HEK293T (cell line): ENCODE measurements around the gene PTPRM.

Experiments
- CTCF ChIA-PET: fragments of 350-600 bp; formaldehyde crosslinking; extraction: SDS; loops from one replicate; lab custom pipeline; 2021; ENCODE audit warnings: antibody characterized with exemption, inconsistent platforms; lab: Yijun Ruan, JAX
- POLR2A ChIA-PET: fragments of 350-600 bp; formaldehyde crosslinking; extraction: SDS; loops from one replicate; lab custom pipeline; 2020; ENCODE audit warnings: antibody characterized with exemption, inconsistent platforms; lab: Yijun Ruan, JAX
- DNase-seq: peaks from one replicate; pipeline ENCODE4 v3.0.0; 2012; ENCODE audit warnings: mixed read lengths; ENCODE audit errors: extremely low spot score
- ARNT ChIP-seq: fragments of 450-650 bp; IDR thresholded peaks from 2 replicates; pipeline ENCODE4 v1.6.1; 2017; ENCODE audit warnings: mild to moderate bottlenecking
- BHLHE40 ChIP-seq: fragments of 450-650 bp; IDR thresholded peaks from 2 replicates; pipeline ENCODE4 v1.6.1; 2016; ENCODE audit warnings: mild to moderate bottlenecking, moderate library complexity, borderline replicate concordance
- CTBP1 ChIP-seq: fragments of 450-650 bp; IDR thresholded peaks from 2 replicates; pipeline ENCODE4 v1.6.1; 2016; ENCODE audit warnings: borderline replicate concordance
- ELF4 ChIP-seq: fragments of 450-650 bp; IDR thresholded peaks from 2 replicates; pipeline ENCODE4 v1.6.1; 2017; ENCODE audit warnings: antibody characterized with exemption
- FOXA1 ChIP-seq: fragments of 450-650 bp; IDR thresholded peaks from 2 replicates; pipeline ENCODE4 v1.6.1; 2016; ENCODE audit warnings: mild to moderate bottlenecking
- FOXK2 ChIP-seq: fragments of 450-650 bp; IDR thresholded peaks from 2 replicates; pipeline ENCODE4 v1.6.1; 2016; ENCODE audit warnings: mild to moderate bottlenecking
- FOXM1 ChIP-seq: fragments of 450-650 bp; IDR thresholded peaks from 2 replicates; pipeline ENCODE4 v1.6.1; 2017; ENCODE audit warnings: mild to moderate bottlenecking, borderline replicate concordance
- HDGF ChIP-seq: fragments of 450-650 bp; IDR thresholded peaks from 2 replicates; pipeline ENCODE4 v1.6.1; 2017; ENCODE audit warnings: antibody characterized with exemption, borderline replicate concordance
- L3MBTL2 ChIP-seq: fragments of 450-650 bp; conservative IDR thresholded peaks from 2 replicates; pipeline ENCODE4 v1.6.1; 2016; ENCODE audit warnings: mild to moderate bottlenecking
- LEF1 ChIP-seq: fragments of 450-650 bp; IDR thresholded peaks from 2 replicates; pipeline ENCODE4 v1.6.1; 2017; ENCODE audit warnings: mild to moderate bottlenecking, borderline replicate concordance
- NFRKB ChIP-seq: fragments of 450-650 bp; IDR thresholded peaks from 2 replicates; pipeline ENCODE4 v1.6.1; 2016; ENCODE audit warnings: mild to moderate bottlenecking, moderate library complexity
- PKNOX1 ChIP-seq: fragments of 450-650 bp; IDR thresholded peaks from 2 replicates; pipeline ENCODE4 v1.6.1; 2016
- SP1 ChIP-seq: fragments of 450-650 bp; IDR thresholded peaks from 2 replicates; pipeline ENCODE4 v1.6.1; 2017
- SUZ12 ChIP-seq: fragments of 450-650 bp; IDR thresholded peaks from 2 replicates; pipeline ENCODE4 v1.6.1; 2016; ENCODE audit warnings: mild to moderate bottlenecking
- TARDBP ChIP-seq: fragments of 450-650 bp; IDR thresholded peaks from 2 replicates; pipeline ENCODE4 v1.6.1; 2016
- ZNF384 ChIP-seq: fragments of 450-650 bp; IDR thresholded peaks from 2 replicates; pipeline ENCODE4 v1.6.1; 2016

Gene PTPRM

GRCh38 chr18:8084160-8084559 is 517.0 kb downstream of the PTPRM start:
- CTCF ChIA-PET: no interaction called here
- TF ChIP-seq PKNOX1 (no peak), ELF4 (no peak), FOXK2 (no peak), SUZ12 (no peak), CTBP1 (no peak), NFRKB (no peak), LEF1 (no peak), SP1 (no peak), ZNF384 (no peak), FOXM1 (no peak), L3MBTL2 (no peak), BHLHE40 (no peak), HDGF (no peak)
- peak; percentile 43 for DNase-seq
- POLR2A ChIA-PET: no interaction called here

- ChIA-PET POLR2A (no interaction called here), CTCF (no interaction called here)
- TF ChIP-seq BHLHE40 (no peak), FOXA1 (no peak), CTBP1 (no peak), SUZ12 (no peak), ZNF384 (no peak), L3MBTL2 (no peak), ARNT (no peak)
- DNase-seq: no peak
These were observed 521.5 kb downstream of the PTPRM start for GRCh38 chr18:8088626-8089025.

GRCh38 chr18:8091035-8091434 is 523.9 kb downstream of the PTPRM start:
- ChIA-PET CTCF (no interaction called here), POLR2A (no interaction called here)
- DNase-seq: no peak
- TF ChIP-seq PKNOX1: no peak

GRCh38 chr18:8095947-8096570 is 528.9 kb downstream of the PTPRM start:
- ChIA-PET CTCF (interaction anchor here (0.6 kb wide), 1 partner anchor 918 kb away, joined by 3 read pairs; no protein-coding TSS in a partner anchor), POLR2A (no interaction called here)
- no peak for DNase-seq

GRCh38 chr18:8097399-8097798 is 530.3 kb downstream of the PTPRM start:
- CTCF ChIA-PET: no interaction called here

More at GRCh38 chr18:8095947-8096570, 528.9 kb downstream of the PTPRM start:
- TF ChIP-seq SP1 (no peak), CTBP1 (no peak), TARDBP (no peak), PKNOX1 (no peak), FOXK2 (no peak), ZNF384 (no peak), ELF4 (no peak), FOXM1 (no peak), LEF1 (no peak), L3MBTL2 (no peak), ARNT (no peak), FOXA1 (no peak), BHLHE40 (no peak), SUZ12 (no peak), HDGF (no peak), NFRKB (no peak)

More at GRCh38 chr18:8097399-8097798, 530.3 kb downstream of the PTPRM start:
- DNase-seq: no peak
- POLR2A ChIA-PET: no interaction called here
- TF ChIP-seq ZNF384: no peak
- no peak for TF ChIP-seq PKNOX1
- no peak for TF ChIP-seq NFRKB
- TF ChIP-seq ELF4: no peak
- no peak for TF ChIP-seq L3MBTL2
- TF ChIP-seq CTBP1: no peak
- TF ChIP-seq TARDBP: no peak
- TF ChIP-seq FOXA1: no peak
- no peak for TF ChIP-seq ARNT
- TF ChIP-seq FOXK2: no peak
- no peak for TF ChIP-seq LEF1
- TF ChIP-seq SUZ12: no peak
- TF ChIP-seq FOXM1: no peak
- no peak for TF ChIP-seq HDGF
- TF ChIP-seq SP1: no peak
- no peak for TF ChIP-seq BHLHE40
